Gastrocnemius medialis (tissue), 4 donors: ENCODE results near the gene PP2D1.

Experiments
- CTCF ChIP-seq, 5 experiments: fragments of 450-650 bp in 3 of 5; fragments of 200-600 bp in 2 of 5; sonication (generic) in 2 of 5; IDR thresholded peaks in 4 of 5; conservative IDR thresholded peaks in 1 of 5; 1 replicate in 4 of 5; 2 replicates in 1 of 5; pipeline ENCODE4 v1.5.1; 2016 to 2019; ENCODE audit warnings: antibody characterized with exemption in 5 of 5, mild to moderate bottlenecking in 3 of 5, moderate library complexity in 3 of 5
- POLR2A ChIP-seq, 2 donors: fragments of 450-650 bp; IDR thresholded peaks; one replicate each; pipeline ENCODE4 v1.6.1; 2017; ENCODE audit warnings: antibody characterized with exemption in 2 of 2, mild to moderate bottlenecking in 2 of 2, moderate library complexity in 2 of 2

GRCh38 chr3:19937459-19938294 lies 74.4 kb downstream of the PP2D1 start:
- TF ChIP-seq POLR2A (IDR thresholded peaks at IDR 0.05) (no peak), CTCF (IDR thresholded peaks at IDR 0.05 in 4 of 5, conservative IDR thresholded peaks at IDR 0.05 in 1 of 5) (no peak)
